ENCODE data around the gene LGALS16.

The LGALS16 gene

GRCh38 chr19:39677961-39678889 is 22.5 kb downstream of the LGALS16 start:
- no peaks in the 10 kb centered on the region for H3K9me3 ChIP-seq (ENCODE audit: insufficient read depth, low read length, severe bottlenecking)
- DNase-seq (no peak), ATAC-seq (ENCODE audit: insufficient read depth, low read depth) (no peak)
- no peaks in the 10 kb centered on the region for H4K20me1 ChIP-seq (ENCODE audit: insufficient read depth, low read length)
- no peak overlapping the region for H3K4me2 ChIP-seq (ENCODE audit: insufficient read depth, low read length)
- no peaks in the 10 kb centered on the region for H3K36me3 ChIP-seq (ENCODE audit: insufficient read depth, low read length)
- H3K4me3 ChIP-seq (ENCODE audit: low read depth in 1 of 2, low read length in 2 of 2), result no peak overlapping the region
- H3K4me1 ChIP-seq (ENCODE audit: insufficient read depth, low read length), result no peaks in the 10 kb centered on the region
- no peak overlapping the region for H3K9ac ChIP-seq (ENCODE audit: low read depth, low read length)
- no peak for TF ChIP-seq EZH2 (IDR thresholded peaks at IDR 0.05; ENCODE audit: borderline replicate concordance, low read depth, low read length, severe bottlenecking)
- TF ChIP-seq CTCF (IDR thresholded peaks at IDR 0.05; ENCODE audit: borderline replicate concordance, extremely low read depth, low read length, poor library complexity, severe bottlenecking), result no peak
- no peaks in the 10 kb centered on the region for H3K79me2 ChIP-seq (ENCODE audit: insufficient read depth, low read length)
- no peak overlapping the region for H2AFZ ChIP-seq (ENCODE audit: low read depth, low read length)
- H3K27ac ChIP-seq (ENCODE audit: low read length), result no peak overlapping the region
- H3K27me3 ChIP-seq (ENCODE audit: insufficient read depth, low read length, poor library complexity), result peaks cover 8% of the 10 kb centered on the region

- ATAC-seq (ENCODE audit: insufficient read depth, low read depth), result no peak
These were observed 23.5 kb downstream of the LGALS16 start for GRCh38 chr19:39679056-39679790.

GRCh38 chr19:39679791-39680168 is 24.1 kb downstream of the LGALS16 start:
- H3K4me3 ChIP-seq (ENCODE audit: low read depth in 1 of 2, low read length in 2 of 2), result no peak overlapping the region
- no peaks in the 10 kb centered on the region for H3K9me3 ChIP-seq (ENCODE audit: insufficient read depth, low read length, severe bottlenecking)
- ATAC-seq (ENCODE audit: insufficient read depth, low read depth) (no peak), DNase-seq (no peak)
- no peak overlapping the region for H3K4me2 ChIP-seq (ENCODE audit: insufficient read depth, low read length)
- no peak overlapping the region for H3K9ac ChIP-seq (ENCODE audit: low read depth, low read length)
- no peaks in the 10 kb centered on the region for H3K4me1 ChIP-seq (ENCODE audit: insufficient read depth, low read length)
- no peaks in the 10 kb centered on the region for H3K36me3 ChIP-seq (ENCODE audit: insufficient read depth, low read length)
- H3K27me3 ChIP-seq (ENCODE audit: insufficient read depth, low read length, poor library complexity), result peaks cover 8% of the 10 kb centered on the region
- no peaks in the 10 kb centered on the region for H3K79me2 ChIP-seq (ENCODE audit: insufficient read depth, low read length)
- H4K20me1 ChIP-seq (ENCODE audit: insufficient read depth, low read length), result no peaks in the 10 kb centered on the region
- H3K27ac ChIP-seq (ENCODE audit: low read length), result no peak overlapping the region
- H2AFZ ChIP-seq (ENCODE audit: low read depth, low read length), result no peak overlapping the region
- no peak for TF ChIP-seq CTCF (IDR thresholded peaks at IDR 0.05; ENCODE audit: borderline replicate concordance, extremely low read depth, low read length, poor library complexity, severe bottlenecking)
- TF ChIP-seq EZH2 (IDR thresholded peaks at IDR 0.05; ENCODE audit: borderline replicate concordance, low read depth, low read length, severe bottlenecking), result no peak

More at GRCh38 chr19:39679056-39679790, 23.5 kb downstream of the LGALS16 start:
- Histone ChIP-seq H3K79me2 (ENCODE audit: insufficient read depth, low read length) (no peaks in the 10 kb centered on the region), H3K9me3 (ENCODE audit: insufficient read depth, low read length, severe bottlenecking) (no peaks in the 10 kb centered on the region), H3K4me2 (ENCODE audit: insufficient read depth, low read length) (no peak overlapping the region), H3K4me3 (ENCODE audit: low read depth in 1 of 2, low read length in 2 of 2) (no peak overlapping the region), H4K20me1 (ENCODE audit: insufficient read depth, low read length) (no peaks in the 10 kb centered on the region), H2AFZ (ENCODE audit: low read depth, low read length) (no peak overlapping the region), H3K36me3 (ENCODE audit: insufficient read depth, low read length) (no peaks in the 10 kb centered on the region), H3K27ac (ENCODE audit: low read length) (no peak overlapping the region), H3K4me1 (ENCODE audit: insufficient read depth, low read length) (no peaks in the 10 kb centered on the region), H3K9ac (ENCODE audit: low read depth, low read length) (no peak overlapping the region), H3K27me3 (ENCODE audit: insufficient read depth, low read length, poor library complexity) (peaks cover 8% of the 10 kb centered on the region)
- TF ChIP-seq EZH2 (IDR thresholded peaks at IDR 0.05; ENCODE audit: borderline replicate concordance, low read depth, low read length, severe bottlenecking), result no peak
- no peak for DNase-seq

- DNase-seq (no peak), ATAC-seq (ENCODE audit: insufficient read depth, low read depth) (no peak)
- Histone ChIP-seq H3K36me3 (ENCODE audit: insufficient read depth, low read length) (no peaks in the 10 kb centered on the region), H2AFZ (ENCODE audit: low read depth, low read length) (no peak overlapping the region), H3K79me2 (ENCODE audit: insufficient read depth, low read length) (no peaks in the 10 kb centered on the region), H3K27me3 (ENCODE audit: insufficient read depth, low read length, poor library complexity) (peaks cover 5% of the 10 kb centered on the region), H4K20me1 (ENCODE audit: insufficient read depth, low read length) (no peaks in the 10 kb centered on the region), H3K9me3 (ENCODE audit: insufficient read depth, low read length, severe bottlenecking) (no peaks in the 10 kb centered on the region), H3K4me1 (ENCODE audit: insufficient read depth, low read length) (no peaks in the 10 kb centered on the region), H3K4me2 (ENCODE audit: insufficient read depth, low read length) (no peak overlapping the region), H3K27ac (ENCODE audit: low read length) (no peak overlapping the region), H3K4me3 (ENCODE audit: low read depth in 1 of 2, low read length in 2 of 2) (no peak overlapping the region), H3K9ac (ENCODE audit: low read depth, low read length) (no peak overlapping the region)
- TF ChIP-seq EZH2 (IDR thresholded peaks at IDR 0.05; ENCODE audit: borderline replicate concordance, low read depth, low read length, severe bottlenecking) (no peak), CTCF (IDR thresholded peaks at IDR 0.05; ENCODE audit: borderline replicate concordance, extremely low read depth, low read length, poor library complexity, severe bottlenecking) (no peak)
These were observed 24.9 kb downstream of the LGALS16 start for GRCh38 chr19:39680593-39680992.
